T-helper 22 cell (primary cell): ENCODE measurements around the gene RNU1-4.
"Not testable (repeated sequence)": the region's sequence is repeated elsewhere in the genome, so short reads cannot be mapped to it uniquely, and the experiment has no call there.

Experiments
- DNase-seq: peaks from one replicate; pipeline ENCODE4 v3.0.0-alpha.2; 2020; ENCODE audit warnings: low read depth

Gene RNU1-4

DNA sequence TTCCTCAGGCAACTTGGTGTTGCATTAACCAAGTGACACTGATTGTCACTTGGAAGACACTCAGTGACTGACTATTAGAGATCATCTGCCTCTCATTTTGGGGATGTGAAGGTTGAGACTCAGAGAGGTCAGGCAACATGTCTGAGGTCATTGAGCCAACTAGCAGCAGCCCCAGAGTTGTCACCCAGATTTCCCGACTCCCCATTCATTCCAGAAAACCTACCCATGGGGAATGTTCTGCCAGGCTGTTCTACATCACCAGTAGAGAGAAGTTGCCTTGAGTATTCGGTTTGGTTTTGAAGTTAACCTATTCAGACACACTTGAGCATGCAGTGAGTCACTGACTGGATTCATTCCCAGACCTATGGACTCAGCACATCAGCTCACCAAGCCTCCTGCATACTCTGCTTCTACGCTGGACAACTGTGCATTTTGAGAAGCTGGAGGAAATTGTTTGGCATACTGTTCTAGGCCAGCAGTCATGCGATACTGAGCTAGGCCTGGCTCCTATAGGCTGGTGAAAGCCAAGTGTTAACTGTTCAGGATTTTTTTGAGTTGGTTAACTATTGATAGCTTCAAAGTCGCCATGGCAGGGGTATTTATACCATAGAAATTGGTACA, 29.9 kb downstream of the RNU1-4 start:
- DNase-seq, result not testable (repeated sequence)

DNA sequence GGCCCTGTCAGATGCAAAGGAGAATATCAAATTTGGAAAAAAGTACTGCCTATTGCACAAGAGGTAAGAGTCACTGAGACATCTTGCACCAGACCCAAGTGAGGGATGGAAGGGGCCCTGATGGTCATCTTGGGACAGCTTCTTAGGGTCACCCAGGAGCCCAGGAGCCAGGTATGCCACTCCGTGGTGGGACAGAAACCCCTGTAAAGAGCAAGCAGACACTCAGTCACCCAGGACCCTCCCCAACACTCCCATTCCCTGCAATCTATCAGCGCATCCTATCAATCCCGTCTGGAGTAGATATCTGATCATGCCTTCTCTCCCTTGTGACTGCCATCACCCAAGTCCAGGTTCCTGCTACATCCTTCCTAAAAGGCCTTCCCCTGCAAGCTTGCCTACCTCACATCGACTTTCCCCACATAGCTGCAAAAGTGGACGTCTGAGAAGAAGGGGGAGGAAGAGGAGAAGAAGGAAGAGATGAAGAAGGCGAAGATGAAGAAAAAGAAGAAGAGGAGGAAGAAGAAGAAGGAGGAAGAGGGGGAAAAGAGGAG, 30.7 kb downstream of the RNU1-4 start:
- DNase-seq, result not testable (repeated sequence)

- not testable (repeated sequence) for DNase-seq
These were observed 32.2 kb downstream of the RNU1-4 start for GRCh38 chr1:16772275-16773204.

DNA sequence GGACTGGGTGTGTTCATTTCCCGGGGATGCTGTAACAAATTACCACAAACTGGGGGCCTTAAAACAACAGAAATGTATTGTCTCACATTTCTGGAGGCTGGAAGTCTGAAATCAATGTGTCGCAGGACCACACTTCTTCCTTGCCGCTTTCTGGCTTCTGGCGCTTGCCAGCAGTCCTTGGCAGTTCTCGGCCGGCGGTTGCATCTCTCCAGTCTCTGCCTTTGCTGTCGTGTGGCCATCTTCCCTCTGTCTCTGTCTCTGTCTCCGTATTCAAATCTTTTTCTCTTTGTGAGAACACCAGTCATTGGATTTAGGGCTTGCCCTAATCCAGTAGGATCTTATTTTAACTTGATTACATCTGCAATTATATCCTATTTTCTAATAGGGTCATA, 32.9 kb downstream of the RNU1-4 start:
- DNase-seq, result not testable (repeated sequence)

DNA sequence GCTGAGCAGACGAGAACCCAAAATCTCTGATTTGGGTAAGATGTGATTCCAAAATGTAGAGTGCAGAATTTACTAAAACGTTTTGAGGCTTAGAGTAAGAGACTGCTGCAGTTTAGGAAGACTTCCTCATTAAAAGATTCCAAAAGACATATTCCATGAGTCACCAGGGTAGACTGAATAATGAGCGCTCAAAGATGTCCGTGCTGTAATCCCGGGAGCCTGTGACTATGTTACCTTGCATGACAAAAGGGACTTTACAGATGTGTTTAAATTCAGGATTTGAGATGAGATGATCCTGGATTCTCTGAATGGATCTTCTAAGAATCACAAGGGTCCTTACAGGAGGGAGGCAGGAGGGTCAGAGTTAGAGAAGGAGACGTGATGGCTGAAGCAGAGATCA, 33.4 kb downstream of the RNU1-4 start:
- DNase-seq, result not testable (repeated sequence)

DNA sequence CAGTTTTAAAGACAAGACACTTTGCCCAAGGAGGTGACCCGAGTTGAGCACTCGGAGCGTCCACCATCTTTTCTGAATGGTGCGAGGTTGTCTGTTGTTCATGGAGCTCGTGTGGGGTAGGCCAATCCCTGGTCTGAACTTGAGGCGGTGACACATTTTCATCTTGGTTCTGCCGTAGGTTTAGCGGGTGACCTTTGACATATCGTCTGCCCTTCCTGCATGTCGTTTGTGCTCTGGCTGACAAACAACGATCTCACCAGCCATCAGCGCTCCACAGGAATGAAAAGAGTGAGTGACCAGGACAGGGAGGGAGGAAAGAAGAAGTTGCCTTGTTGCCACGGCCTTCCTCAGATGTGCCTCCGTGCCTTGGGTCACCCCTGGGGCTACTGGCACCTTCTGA, 34.5 kb downstream of the RNU1-4 start:
- not testable (repeated sequence) for DNase-seq

DNA sequence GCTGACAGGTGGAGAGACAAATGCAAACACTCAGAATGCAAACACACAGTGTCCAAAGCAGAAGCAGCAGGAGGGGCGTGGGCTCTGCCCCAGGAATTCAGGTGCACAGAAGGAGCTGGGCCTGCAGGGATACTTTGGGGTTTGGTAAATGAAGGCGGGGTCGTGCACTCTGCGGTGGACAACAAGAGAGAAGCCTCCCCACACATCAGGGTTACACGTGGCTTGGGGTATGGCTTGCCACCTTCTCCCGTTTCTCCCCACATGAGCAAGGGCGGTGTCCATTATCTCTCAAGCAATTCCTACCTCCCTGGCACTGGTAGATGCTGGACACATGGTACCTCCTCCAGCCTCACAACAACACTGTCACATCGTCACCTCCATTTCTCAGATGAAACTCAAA, 35.0 kb downstream of the RNU1-4 start:
- DNase-seq, result not testable (repeated sequence)

GRCh38 chr1:16776248-16776647, 35.9 kb downstream of the RNU1-4 start:
- DNase-seq, result not testable (repeated sequence)

DNA sequence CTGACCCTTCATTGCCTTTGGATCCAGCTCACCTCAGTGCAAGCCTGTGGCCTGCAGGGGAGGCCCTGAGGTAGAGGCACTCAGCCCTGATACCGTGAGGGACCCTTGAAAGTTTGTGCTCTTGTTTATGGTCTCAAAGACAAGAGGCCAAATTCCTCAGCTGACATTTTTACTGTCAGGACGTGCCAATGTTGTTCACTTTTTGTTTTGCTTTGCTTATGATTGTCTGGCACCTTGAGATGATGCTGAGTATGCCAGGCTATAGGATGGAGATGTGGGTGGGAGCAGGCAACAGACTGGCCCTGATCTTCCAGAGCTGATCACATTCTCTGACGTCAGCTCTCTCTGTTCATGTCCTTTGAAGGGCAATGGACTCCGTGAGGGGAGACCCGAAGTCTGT, 36.5 kb downstream of the RNU1-4 start:
- not testable (repeated sequence) for DNase-seq

GRCh38 chr1:16777821-16778220, 37.5 kb downstream of the RNU1-4 start:
- DNase-seq, result not testable (repeated sequence)

GRCh38 chr1:16779525-16779924, 39.2 kb downstream of the RNU1-4 start:
- not testable (repeated sequence) for DNase-seq

DNA sequence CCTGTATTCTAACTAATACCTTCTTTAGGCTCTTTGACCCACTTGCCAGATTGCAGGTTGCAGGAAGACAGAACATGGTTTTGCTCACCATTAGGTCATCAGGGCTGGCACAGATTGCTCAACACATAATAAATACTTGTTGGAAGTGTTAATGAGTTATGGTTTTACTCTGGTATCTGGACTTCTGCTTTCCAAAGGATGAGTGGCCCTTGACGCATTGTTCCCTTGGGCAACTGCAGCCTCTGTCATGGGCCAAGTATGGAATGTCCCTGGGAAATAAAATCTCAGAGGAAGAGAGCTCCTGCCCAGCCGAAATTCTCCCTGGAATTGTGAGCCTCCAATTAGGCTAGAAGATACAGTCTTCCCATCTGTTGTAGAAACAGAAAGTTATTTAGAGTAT, 40.7 kb downstream of the RNU1-4 start:
- DNase-seq, result not testable (repeated sequence)

- DNase-seq, result not testable (repeated sequence)
These were observed 41.3 kb downstream of the RNU1-4 start for GRCh38 chr1:16781625-16782024.

- not testable (repeated sequence) for DNase-seq
These were observed 44.6 kb downstream of the RNU1-4 start for GRCh38 chr1:16784955-16785354.

GRCh38 chr1:16786362-16786761, 46.0 kb downstream of the RNU1-4 start:
- DNase-seq, result not testable (repeated sequence)

- DNase-seq, result not testable (repeated sequence)
These were observed 46.9 kb downstream of the RNU1-4 start for GRCh38 chr1:16787175-16787574.

GRCh38 chr1:16787711-16788110, 47.4 kb downstream of the RNU1-4 start:
- not testable (repeated sequence) for DNase-seq
